HCT116 (cell line): ENCODE results near the gene MGST3. TPM values are rescaled to one million over a fixed set of nuclear protein-coding genes. Genes with fewer than 3 reads are reported as not detected.

Experiments
- ATAC-seq: fragments of 200-7000 bp; cut with Tn5 transposase; 2 replicates; pipeline ENCODE4 v1.9.1; 2020; ENCODE audit warnings: mild to moderate bottlenecking, moderate library complexity
- BruUV-seq: library from RNA; stranded (reverse); fragments of 400-500 nt; replicated peaks from 2 replicates; lab custom pipeline; 2021; lab: Mats Ljungman, UMichigan
- CTCF ChIA-PET: fragments of 300-600 bp; sonication (Branson Sonifier 250); formaldehyde crosslinking; loops from one replicate; lab custom pipeline; 2021; ENCODE audit warnings: antibody characterized with exemption; lab: Charles Lee
- POLR2A ChIA-PET: fragments of 300-600, 350-600 bp; sonication (Branson Sonifier 250); formaldehyde crosslinking; loops from one replicate; lab custom pipeline; 2021; ENCODE audit warnings: antibody characterized with exemption; lab: Charles Lee
- RAD21 ChIA-PET, 2 experiments: fragments of 300-600 bp; sonication (Branson Sonifier 250); formaldehyde crosslinking; loops; one replicate each; lab custom pipeline; 2023; ENCODE audit warnings: low total read pairs in 2 of 2; ENCODE audit not compliant: uncharacterized antibody in 2 of 2, unreplicated experiment in 2 of 2, low non-redundant PET in 1 of 2; lab: Charles Lee
- DNase-seq: peaks from one replicate; pipeline ENCODE4 v3.0.0-alpha.2; 2010; ENCODE audit warnings: low read depth, low spot score
- H2AFZ ChIP-seq: fragments of 200-600 bp; shearing (Covaris generic), sonication (generic); 2 replicates; pipeline ENCODE4 v1.6.1; 2017; ENCODE audit warnings: low read depth, mixed run types, mixed read lengths, antibody characterized with exemption, low read length; ENCODE audit not compliant: poor library complexity, severe bottlenecking
- H3K27ac ChIP-seq: 2 replicates; pipeline ENCODE4 v1.5.1; 2012; ENCODE audit warnings: low read depth, low read length
- H3K27me3 ChIP-seq: fragments of 200-600 bp; sonication (generic); 2 replicates; pipeline ENCODE4 v1.6.1; 2016; ENCODE audit warnings: mixed run types, low read length, mixed read lengths; ENCODE audit not compliant: insufficient read depth
- H3K36me3 ChIP-seq, 2 experiments: fragments of 200-500 bp in 1 of 2; fragments of 200-600 bp in 1 of 2; sonication (Bioruptor generic) in 1 of 2; sonication (generic) in 1 of 2; 2 replicates each; pipeline versions ENCODE4 v1.5.1 to v1.6.1; 2014 to 2016; ENCODE audit warnings: low read length in 2 of 2, inconsistent platforms in 1 of 2, mixed read lengths in 1 of 2, mixed run types in 1 of 2; ENCODE audit not compliant: insufficient read depth in 2 of 2, control insufficient read depth in 1 of 2
- H3K4me1 ChIP-seq, 2 experiments: fragments of 200-600 bp in 1 of 2; sonication (generic) in 1 of 2; 2 replicates each; pipeline versions ENCODE4 v1.5.1 to v1.6.1; 2012 to 2017; ENCODE audit warnings: low read length in 2 of 2, inconsistent platforms in 1 of 2, mild to moderate bottlenecking in 1 of 2, mixed read lengths in 1 of 2, mixed run types in 1 of 2, moderate library complexity in 1 of 2; ENCODE audit not compliant: insufficient read depth in 2 of 2, control insufficient read depth in 1 of 2
- H3K4me2 ChIP-seq: fragments of 200-600 bp; sonication (generic); 2 replicates; pipeline ENCODE4 v1.6.1; 2017; ENCODE audit warnings: mixed run types, low read length, mixed read lengths
- H3K4me3 ChIP-seq, 2 experiments: fragments of 200-600 bp in 1 of 2; sonication (generic) in 1 of 2; replicated peaks in 1 of 2; 2 replicates each; pipeline ENCODE4 v1.5.1; 2011 to 2016; ENCODE audit warnings: low read length in 2 of 2, control low read depth in 1 of 2, low read depth in 1 of 2, mild to moderate bottlenecking in 1 of 2, mixed read lengths in 1 of 2, mixed run types in 1 of 2
- H3K79me2 ChIP-seq: fragments of 200-600 bp; sonication (generic); 2 replicates; pipeline ENCODE4 v1.6.1; 2017; ENCODE audit warnings: mild to moderate bottlenecking, mixed run types, low read length, moderate library complexity, mixed read lengths; ENCODE audit not compliant: insufficient read depth
- H3K9ac ChIP-seq: fragments of 200-600 bp; sonication (generic); 2 replicates; pipeline ENCODE4 v1.6.1; 2016; ENCODE audit warnings: low read length, mixed read lengths
- H3K9me2 ChIP-seq: fragments of 200-600 bp; sonication (generic), shearing (Covaris generic); 2 replicates; pipeline ENCODE4 v1.6.1; 2017; ENCODE audit warnings: mixed run types, mild to moderate bottlenecking, moderate library complexity; ENCODE audit not compliant: insufficient read depth
- H3K9me3 ChIP-seq, 2 experiments: fragments of 200-500 bp in 1 of 2; fragments of 200-600 bp in 1 of 2; sonication (Bioruptor generic) in 1 of 2; sonication (generic) in 1 of 2; 2 replicates each; pipeline ENCODE4 v1.6.1; 2014 to 2017; ENCODE audit warnings: low read length in 2 of 2, mixed read lengths in 2 of 2, inconsistent platforms in 1 of 2, low read depth in 1 of 2, mild to moderate bottlenecking in 1 of 2, mixed run types in 1 of 2, moderate library complexity in 1 of 2; ENCODE audit not compliant: control insufficient read depth in 1 of 2, insufficient read depth in 1 of 2
- H4K20me1 ChIP-seq: fragments of 200-600 bp; sonication (generic), shearing (Covaris generic); 2 replicates; pipeline ENCODE4 v1.6.1; 2017; ENCODE audit warnings: mixed run types, mild to moderate bottlenecking, moderate library complexity; ENCODE audit not compliant: insufficient read depth
- EGR1 ChIP-seq: IDR thresholded peaks from 2 replicates; pipeline ENCODE4 v1.6.1; 2012; ENCODE audit warnings: low read depth
- FOSL1 ChIP-seq: IDR thresholded peaks from 2 replicates; pipeline ENCODE4 v1.6.1; 2012; ENCODE audit warnings: low read depth
- JUND ChIP-seq: IDR thresholded peaks from 2 replicates; pipeline ENCODE4 v1.6.1; 2012
- POLR2AphosphoS5 ChIP-seq: IDR thresholded peaks from 2 replicates; pipeline ENCODE4 v1.6.1; 2011; ENCODE audit warnings: mild to moderate bottlenecking, low read depth, low read length, moderate library complexity
- SP1 ChIP-seq: IDR thresholded peaks from 2 replicates; pipeline ENCODE4 v1.6.1; 2012; ENCODE audit warnings: low read depth
- SRF ChIP-seq: IDR thresholded peaks from 2 replicates; pipeline ENCODE4 v1.6.1; 2012; ENCODE audit warnings: low read depth
- TCF7L2 ChIP-seq: IDR thresholded peaks from 2 replicates; pipeline ENCODE4 v1.7.0; 2011; ENCODE audit warnings: borderline replicate concordance, inconsistent platforms; ENCODE audit not compliant: insufficient read depth, insufficient read length; ENCODE audit errors: extremely low read depth
- YY1 ChIP-seq: IDR thresholded peaks from 2 replicates; pipeline ENCODE4 v1.6.1; 2011; ENCODE audit warnings: low read length, low read depth, moderate library complexity, mild to moderate bottlenecking; ENCODE audit not compliant: insufficient replicate concordance; ENCODE audit errors: extremely low read depth
- ZFX ChIP-seq: fragments of 450-650 bp; IDR thresholded peaks from 2 replicates; pipeline ENCODE4 v1.6.1; 2017
- ZNF274 ChIP-seq: fragments of 200-500 bp; sonication (Bioruptor generic); IDR thresholded peaks from 2 replicates; pipeline ENCODE4 v1.6.1; 2014; ENCODE audit warnings: mild to moderate bottlenecking, low read depth, low read length, inconsistent platforms
- intact Hi-C: fragments of 100-400 bp; cut with micrococcal nuclease; formaldehyde crosslinking; loops from 2 replicates; pipeline ENCODE4 v1.10.0; 2022
- total RNA-seq: library from RNA; stranded (reverse); gene quantifications from one replicate; pipeline ENCODE4 v1.2.1, GENCODE V29; 2021; ENCODE audit not compliant: unreplicated experiment
- TF ChIP-seq, protein P1 (sequence below): IDR thresholded peaks from 2 replicates; pipeline ENCODE4 v1.6.1; 2012
- TF ChIP-seq, protein P2 (sequence below): IDR thresholded peaks from 2 replicates; pipeline ENCODE4 v1.6.1; 2012
- TF ChIP-seq, protein P3 (sequence below), 3 experiments: fragments of 200-600 bp in 1 of 3; sonication (generic) in 1 of 3; IDR thresholded peaks in 2 of 3; conservative IDR thresholded peaks in 1 of 3; 2 replicates each; pipeline ENCODE4 v1.5.1; 2012 to 2017; ENCODE audit warnings: low read depth in 2 of 3, low read length in 2 of 3, antibody characterized with exemption in 1 of 3, borderline replicate concordance in 1 of 3, control low read depth in 1 of 3, mild to moderate bottlenecking in 1 of 3, mixed read lengths in 1 of 3, mixed run types in 1 of 3, moderate library complexity in 1 of 3; ENCODE audit not compliant: insufficient read depth in 1 of 3

Gene MGST3
- total RNA-seq, 1 experiment from 2014 or later: 93.7 TPM

DNA sequence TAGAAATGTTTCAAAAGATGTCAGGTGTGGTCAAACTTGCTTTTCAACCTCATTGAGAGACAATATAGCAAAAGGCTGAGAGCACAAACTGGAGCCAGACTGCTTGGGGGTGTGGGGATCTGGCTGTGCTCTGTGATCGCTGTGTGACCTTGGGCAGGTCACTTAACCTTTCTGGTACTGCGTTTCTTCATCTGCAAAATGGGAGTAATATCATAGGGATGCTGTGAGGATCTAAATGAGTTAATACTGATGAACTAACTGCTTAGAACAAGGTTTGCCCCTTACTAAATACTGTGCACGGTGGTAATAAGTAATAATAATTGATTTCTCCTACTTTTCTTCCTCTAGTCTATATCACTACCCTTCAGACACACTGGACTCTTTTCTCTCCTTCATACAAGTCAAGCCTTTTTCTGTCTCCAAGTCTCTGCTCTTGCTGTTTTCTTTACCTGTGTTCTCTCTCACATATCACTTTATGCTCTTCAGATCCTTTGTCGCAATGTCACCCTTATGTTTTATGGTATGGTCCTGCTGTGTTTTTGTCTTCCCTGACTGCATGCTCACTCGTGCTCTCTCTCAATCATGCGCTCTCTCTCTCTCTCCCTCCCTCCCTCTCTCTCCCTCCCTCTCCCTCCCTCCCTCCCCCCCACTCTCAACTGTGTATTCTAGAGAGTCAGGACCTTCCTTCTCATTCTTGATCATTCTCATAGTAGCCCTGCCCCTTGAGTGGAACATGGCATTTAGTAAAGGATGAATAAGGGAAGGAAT, 3.3 kb downstream of the MGST3 start:
- Histone ChIP-seq H3K27me3 (no peaks in the 10 kb centered on the region), H3K4me3 (no peak overlapping the region), H3K4me2 (no peak overlapping the region), H3K4me1 (peaks cover 10 to 33% of the 10 kb centered on the region in 2 experiments), H2AFZ (no peak overlapping the region), H3K9me3 (no peaks in the 10 kb centered on the region), H3K9me2 (no peaks in the 10 kb centered on the region), H3K36me3 (no peaks in the 10 kb centered on the region), H3K27ac (no peak overlapping the region), H3K9ac (no peak overlapping the region), H3K79me2 (peaks cover 24% of the 10 kb centered on the region), H4K20me1 (no peaks in the 10 kb centered on the region)
- BruUV-seq: no TSS peak
- POLR2A ChIA-PET: no interaction called here
- DNase-seq (no peak), ATAC-seq (no peak)
- CTCF ChIA-PET: no interaction called here
- intact Hi-C loops: loop anchor here (5.0 kb wide), 2 partner anchors 63 to 533 kb away; partner anchors contain the start of genes ALDH9A1 and FAM78B
- TF ChIP-seq SP1 (no peak), POLR2AphosphoS5 (no peak), SRF (no peak), EGR1 (no peak)
- TF ChIP-seq, protein P1, sequence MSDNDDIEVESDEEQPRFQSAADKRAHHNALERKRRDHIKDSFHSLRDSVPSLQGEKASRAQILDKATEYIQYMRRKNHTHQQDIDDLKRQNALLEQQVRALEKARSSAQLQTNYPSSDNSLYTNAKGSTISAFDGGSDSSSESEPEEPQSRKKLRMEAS: no peak
- RAD21 ChIA-PET: no interaction called here

DNA sequence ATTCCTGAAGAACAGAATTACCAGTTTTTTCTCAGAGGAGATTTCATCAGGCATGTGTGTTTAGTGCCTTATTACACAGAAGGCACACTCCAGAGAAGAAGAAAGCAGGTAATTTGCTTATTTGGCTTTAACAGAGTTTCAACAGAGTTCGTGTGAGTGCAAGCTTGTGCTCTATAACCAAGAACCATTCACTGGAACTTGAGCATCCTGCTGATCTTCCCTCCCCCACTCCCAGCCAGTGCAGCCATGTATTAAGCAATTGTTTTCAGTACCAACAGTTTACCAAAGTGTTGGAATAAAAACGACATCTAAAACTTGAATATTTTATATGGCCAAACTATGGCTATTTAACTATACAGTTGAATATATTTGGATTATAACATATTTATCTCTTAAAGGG, 4.3 kb downstream of the MGST3 start:
- H3K27ac ChIP-seq: no peak overlapping the region
- H4K20me1 ChIP-seq: no peaks in the 10 kb centered on the region
- ChIA-PET CTCF (no interaction called here), RAD21 (no interaction called here), POLR2A (no interaction called here)
- ATAC-seq (no peak), DNase-seq (no peak)
- no TSS peak for BruUV-seq
- no peak overlapping the region for H3K9ac ChIP-seq
- H3K4me3 ChIP-seq: no peak overlapping the region
- peaks cover 28% of the 10 kb centered on the region for H3K79me2 ChIP-seq
- H3K4me2 ChIP-seq: no peak overlapping the region
- H3K36me3 ChIP-seq: no peaks in the 10 kb centered on the region
- no peaks in the 10 kb centered on the region for H3K9me2 ChIP-seq
- H2AFZ ChIP-seq: no peak overlapping the region
- no peaks in the 10 kb centered on the region for H3K27me3 ChIP-seq
- H3K9me3 ChIP-seq: no peaks in the 10 kb centered on the region
- H3K4me1 ChIP-seq: peaks cover 4 to 26% of the 10 kb centered on the region in 2 experiments; a peak in 3 of 4 replicates
- TF ChIP-seq TCF7L2 (no peak), JUND (no peak), YY1 (no peak), ZFX (no peak), ZNF274 (no peak), SP1 (no peak), POLR2AphosphoS5 (no peak), SRF (no peak), FOSL1 (no peak)
- TF ChIP-seq, protein P2, sequence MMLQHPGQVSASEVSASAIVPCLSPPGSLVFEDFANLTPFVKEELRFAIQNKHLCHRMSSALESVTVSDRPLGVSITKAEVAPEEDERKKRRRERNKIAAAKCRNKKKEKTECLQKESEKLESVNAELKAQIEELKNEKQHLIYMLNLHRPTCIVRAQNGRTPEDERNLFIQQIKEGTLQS: no peak
- TF ChIP-seq, protein P3, sequence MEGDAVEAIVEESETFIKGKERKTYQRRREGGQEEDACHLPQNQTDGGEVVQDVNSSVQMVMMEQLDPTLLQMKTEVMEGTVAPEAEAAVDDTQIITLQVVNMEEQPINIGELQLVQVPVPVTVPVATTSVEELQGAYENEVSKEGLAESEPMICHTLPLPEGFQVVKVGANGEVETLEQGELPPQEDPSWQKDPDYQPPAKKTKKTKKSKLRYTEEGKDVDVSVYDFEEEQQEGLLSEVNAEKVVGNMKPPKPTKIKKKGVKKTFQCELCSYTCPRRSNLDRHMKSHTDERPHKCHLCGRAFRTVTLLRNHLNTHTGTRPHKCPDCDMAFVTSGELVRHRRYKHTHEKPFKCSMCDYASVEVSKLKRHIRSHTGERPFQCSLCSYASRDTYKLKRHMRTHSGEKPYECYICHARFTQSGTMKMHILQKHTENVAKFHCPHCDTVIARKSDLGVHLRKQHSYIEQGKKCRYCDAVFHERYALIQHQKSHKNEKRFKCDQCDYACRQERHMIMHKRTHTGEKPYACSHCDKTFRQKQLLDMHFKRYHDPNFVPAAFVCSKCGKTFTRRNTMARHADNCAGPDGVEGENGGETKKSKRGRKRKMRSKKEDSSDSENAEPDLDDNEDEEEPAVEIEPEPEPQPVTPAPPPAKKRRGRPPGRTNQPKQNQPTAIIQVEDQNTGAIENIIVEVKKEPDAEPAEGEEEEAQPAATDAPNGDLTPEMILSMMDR (IDR thresholded peaks at IDR 0.05 in 2 of 3, conservative IDR thresholded peaks at IDR 0.05 in 1 of 3; ENCODE audit: borderline replicate concordance in 1 of 3, insufficient read depth in 1 of 3, low read depth in 2 of 3, low read length in 2 of 3): no peak
- intact Hi-C loops: no loop called here
